Measurements from ENCODE around the gene ROR1.

Gene ROR1

GRCh38 chr1:63909526-63909925 lies 135.7 kb downstream of the ROR1 start:
- in situ Hi-C loops (cut with MboI; ENCODE audit: low sequenced_read_pairs, unreplicated experiment): no loop called here
- TF ChIP-seq CTCF (IDR thresholded peaks at IDR 0.05; ENCODE audit: borderline replicate concordance, control extremely low read depth, extremely low read depth, insufficient read depth, missing control alignments): no peak
- DNase-seq (ENCODE audit: low spot score): no peak

GRCh38 chr1:63911049-63911448 lies 137.2 kb downstream of the ROR1 start:
- in situ Hi-C loops (cut with MboI; ENCODE audit: low sequenced_read_pairs, unreplicated experiment): loop anchor here (10.0 kb wide), 1 partner anchor 226 kb away; no protein-coding TSS in a partner anchor
- TF ChIP-seq CTCF (IDR thresholded peaks at IDR 0.05; ENCODE audit: borderline replicate concordance, control extremely low read depth, extremely low read depth, insufficient read depth, missing control alignments): no peak
- DNase-seq (ENCODE audit: low spot score): no peak

- TF ChIP-seq CTCF (IDR thresholded peaks at IDR 0.05; ENCODE audit: borderline replicate concordance, control extremely low read depth, extremely low read depth, insufficient read depth, missing control alignments): no peak
- DNase-seq (ENCODE audit: low spot score): no peak
- in situ Hi-C loops (cut with MboI; ENCODE audit: low sequenced_read_pairs, unreplicated experiment): loop anchor here (10.0 kb wide), 1 partner anchor 228 kb away; no protein-coding TSS in a partner anchor
These were observed 138.8 kb downstream of the ROR1 start for GRCh38 chr1:63912643-63913042.

- no peak for TF ChIP-seq CTCF (IDR thresholded peaks at IDR 0.05; ENCODE audit: borderline replicate concordance, control extremely low read depth, extremely low read depth, insufficient read depth, missing control alignments)
- DNase-seq (ENCODE audit: low spot score): no peak
- in situ Hi-C loops (cut with MboI; ENCODE audit: low sequenced_read_pairs, unreplicated experiment): loop anchor here (10.0 kb wide), 1 partner anchor 229 kb away; no protein-coding TSS in a partner anchor
These were observed 139.7 kb downstream of the ROR1 start for GRCh38 chr1:63913533-63913932.

- DNase-seq (ENCODE audit: low spot score): no peak
- in situ Hi-C loops (cut with MboI; ENCODE audit: low sequenced_read_pairs, unreplicated experiment): loop anchor here (10.0 kb wide), 1 partner anchor 229 kb away; no protein-coding TSS in a partner anchor
- no peak for TF ChIP-seq CTCF (IDR thresholded peaks at IDR 0.05; ENCODE audit: borderline replicate concordance, control extremely low read depth, extremely low read depth, insufficient read depth, missing control alignments)
These were observed 140.4 kb downstream of the ROR1 start for GRCh38 chr1:63914241-63914640.

- no peak for DNase-seq (ENCODE audit: low spot score)
- TF ChIP-seq CTCF (IDR thresholded peaks at IDR 0.05; ENCODE audit: borderline replicate concordance, control extremely low read depth, extremely low read depth, insufficient read depth, missing control alignments): no peak
- in situ Hi-C loops (cut with MboI; ENCODE audit: low sequenced_read_pairs, unreplicated experiment): loop anchor here (10.0 kb wide), 1 partner anchor 230 kb away; no protein-coding TSS in a partner anchor
These were observed 140.9 kb downstream of the ROR1 start for GRCh38 chr1:63914706-63915105.
